HG02885 (cell line): Measurements from ENCODE around the gene DNAJB4.
"Not testable (repeated sequence)": the region's sequence is repeated elsewhere in the genome, so short reads cannot be mapped to it uniquely, and the experiment has no call there.

Experiments
- ATAC-seq: cut with Tn5 transposase; IDR thresholded peaks from one replicate; pipeline ENCODE4 v1.9.1; 2021; ENCODE audit warnings: mild to moderate bottlenecking; ENCODE audit not compliant: unreplicated experiment, poor library complexity

The DNAJB4 gene

DNA sequence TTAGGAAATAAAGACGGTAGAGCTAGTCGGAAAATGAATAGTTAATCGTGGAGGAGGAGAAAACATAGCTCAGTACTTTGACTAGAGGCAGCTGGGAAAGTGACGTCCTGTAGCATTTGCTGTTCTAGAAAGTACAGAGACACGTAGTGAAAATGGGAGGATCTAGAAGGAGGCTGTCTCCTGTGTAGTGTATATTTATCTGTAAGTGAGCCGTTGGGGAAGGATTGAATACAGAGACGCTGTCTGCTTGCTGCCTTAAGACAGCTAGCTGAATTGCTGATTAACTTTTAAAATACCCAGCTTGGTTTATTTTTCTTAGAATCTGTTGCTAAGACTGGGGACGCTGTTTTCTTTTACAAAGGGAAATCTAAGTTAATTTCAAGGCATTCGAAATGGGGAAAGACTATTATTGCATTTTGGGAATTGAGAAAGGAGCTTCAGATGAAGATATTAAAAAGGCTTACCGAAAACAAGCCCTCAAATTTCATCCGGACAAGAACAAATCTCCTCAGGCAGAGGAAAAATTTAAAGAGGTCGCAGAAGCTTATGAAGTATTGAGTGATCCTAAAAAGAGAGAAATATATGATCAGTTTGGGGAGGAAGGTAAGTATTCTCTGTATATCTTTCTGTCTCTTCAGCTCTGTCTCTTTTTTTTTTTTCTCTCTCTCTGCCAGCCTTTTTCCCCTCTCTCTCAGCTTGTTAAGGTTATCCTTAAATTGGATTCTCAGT is at the start of gene DNAJB4:
TSS of gene DNAJB4 (plus strand) at position 221 of the 729 bp plus-strand sequence. CDS start at position 393, 172 bp downstream.
- peak; percentile 98 for ATAC-seq

DNA sequence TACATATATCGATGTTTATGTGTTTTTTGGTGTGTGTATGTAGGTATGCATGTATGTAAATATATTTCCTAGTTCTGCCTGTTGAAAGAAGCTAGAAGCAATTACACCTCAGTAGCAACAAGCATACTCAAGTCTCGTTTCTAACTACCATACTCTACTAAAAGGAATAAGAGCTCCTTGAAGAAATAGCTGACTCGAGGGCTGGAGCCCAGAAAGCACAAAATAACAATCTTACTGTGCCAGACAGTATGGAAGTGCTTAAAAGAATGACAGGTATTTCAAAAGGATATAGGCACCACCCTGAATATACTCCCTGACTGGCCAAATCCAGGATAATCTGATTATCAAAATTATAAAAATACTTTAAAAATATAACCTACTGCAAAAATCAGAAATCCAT is 49.0 kb upstream of the DNAJB4 start:
- no peak for ATAC-seq

DNA sequence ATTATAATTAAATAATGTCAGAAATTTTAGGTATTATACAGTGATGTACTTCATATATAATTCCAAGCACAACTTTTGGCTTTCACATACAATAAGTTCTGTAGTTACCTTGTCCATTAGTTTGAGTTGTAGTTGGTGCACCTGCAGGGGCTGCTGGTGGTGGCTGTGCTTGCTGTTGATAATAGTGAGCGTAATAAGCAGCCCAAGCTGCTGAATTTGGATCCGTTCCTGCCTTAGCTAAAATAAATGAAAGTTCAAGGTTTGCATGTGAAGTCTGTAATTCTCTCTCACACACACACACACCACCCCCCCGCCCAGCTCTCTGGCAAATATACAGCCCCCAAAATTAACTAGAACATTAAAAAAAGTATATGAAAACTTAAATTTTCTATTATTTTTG is 48.3 kb upstream of the DNAJB4 start:
- no peak for ATAC-seq

DNA sequence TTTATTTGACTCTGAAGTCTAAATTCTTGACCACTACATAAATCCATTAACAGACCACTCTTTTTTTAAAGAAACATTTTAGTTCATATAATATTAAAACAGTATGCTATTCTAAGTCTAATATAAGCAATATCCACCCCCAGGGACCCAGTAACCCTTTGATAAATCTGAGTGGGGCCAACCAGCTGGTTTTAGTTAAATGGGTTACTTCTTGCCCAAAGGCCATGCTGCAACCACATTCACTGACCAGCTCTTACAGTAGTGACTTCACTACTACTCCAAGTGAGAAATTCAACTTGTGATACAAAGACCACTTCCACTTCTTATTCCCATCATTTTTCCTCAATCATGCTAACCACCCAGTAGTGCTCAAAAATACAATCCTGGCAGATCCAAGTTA is 46.3 kb upstream of the DNAJB4 start:
- ATAC-seq, result no peak

DNA sequence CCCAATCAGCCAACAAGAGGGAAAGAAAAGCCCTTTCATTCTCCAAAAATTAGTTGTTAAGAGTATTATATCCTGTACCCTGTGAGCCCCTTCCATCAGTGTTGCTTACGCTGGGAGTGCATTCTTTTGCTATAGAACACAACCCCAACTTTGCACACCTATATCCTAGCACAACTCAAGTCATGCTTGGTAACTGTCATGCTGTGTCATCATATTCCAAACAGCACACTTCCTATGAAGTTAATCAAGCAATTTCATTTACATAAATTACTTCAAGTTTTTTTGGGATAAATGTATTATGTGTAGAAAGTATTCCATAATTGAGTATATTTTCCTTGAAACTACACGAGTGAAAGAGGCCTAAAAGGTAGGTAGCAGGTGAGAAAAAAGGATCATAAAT is 45.9 kb upstream of the DNAJB4 start:
- no peak for ATAC-seq

DNA sequence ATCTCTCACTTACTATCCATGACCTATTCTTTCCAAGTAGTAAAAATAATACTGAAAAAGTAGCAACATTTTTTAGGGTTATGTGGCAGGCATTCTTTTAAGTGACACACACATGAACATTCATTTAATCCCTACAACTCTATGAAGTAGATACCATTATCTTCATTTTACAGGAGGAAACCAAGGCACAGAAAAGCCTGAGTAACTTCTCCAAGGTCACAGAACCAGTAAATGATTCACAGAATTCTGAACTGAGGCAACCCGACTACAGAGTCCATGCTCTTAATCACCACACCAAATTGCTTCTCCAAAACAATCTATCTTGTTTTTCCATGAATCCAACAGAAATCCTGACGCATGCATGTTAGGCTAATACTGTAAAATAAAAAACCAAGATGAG is 43.3 kb upstream of the DNAJB4 start:
- no peak for ATAC-seq

DNA sequence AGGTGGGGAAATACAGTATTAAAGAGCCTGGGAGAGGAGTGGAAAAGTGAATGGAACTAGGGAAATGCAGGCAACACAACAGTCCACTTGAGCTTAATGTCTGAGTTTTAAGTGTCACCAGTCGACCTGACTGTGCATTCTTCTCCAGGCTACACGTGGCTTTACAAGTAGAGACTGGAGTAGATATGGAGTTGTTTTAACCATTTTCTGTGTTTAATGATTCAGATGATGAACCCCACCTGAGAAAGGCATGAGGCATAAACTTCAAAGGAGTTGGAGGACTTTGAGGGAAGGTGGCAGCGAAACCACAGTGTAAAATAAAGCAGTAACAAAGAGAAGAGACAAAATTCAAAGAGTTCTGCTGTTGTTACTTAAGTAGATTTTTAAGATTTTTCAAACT is 38.4 kb upstream of the DNAJB4 start:
- no peak for ATAC-seq

DNA sequence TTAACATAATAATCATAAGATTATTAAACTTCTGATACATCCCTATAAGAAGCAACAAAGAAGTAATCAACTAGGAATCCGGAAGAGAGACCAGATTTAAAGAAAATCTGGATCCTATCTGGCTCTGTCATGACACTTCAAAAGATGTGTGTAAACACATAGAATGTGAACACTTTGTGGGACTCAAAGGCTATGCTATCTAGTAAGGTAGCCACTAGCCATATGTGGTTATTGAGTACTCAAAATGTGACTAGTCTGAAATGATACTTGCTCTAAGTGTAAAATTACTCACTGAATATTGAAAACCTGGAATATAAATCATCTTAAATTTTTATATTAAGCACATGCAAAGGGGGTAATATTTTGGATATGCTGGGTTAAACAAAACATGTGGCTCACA is 34.5 kb upstream of the DNAJB4 start:
- no peak for ATAC-seq

DNA sequence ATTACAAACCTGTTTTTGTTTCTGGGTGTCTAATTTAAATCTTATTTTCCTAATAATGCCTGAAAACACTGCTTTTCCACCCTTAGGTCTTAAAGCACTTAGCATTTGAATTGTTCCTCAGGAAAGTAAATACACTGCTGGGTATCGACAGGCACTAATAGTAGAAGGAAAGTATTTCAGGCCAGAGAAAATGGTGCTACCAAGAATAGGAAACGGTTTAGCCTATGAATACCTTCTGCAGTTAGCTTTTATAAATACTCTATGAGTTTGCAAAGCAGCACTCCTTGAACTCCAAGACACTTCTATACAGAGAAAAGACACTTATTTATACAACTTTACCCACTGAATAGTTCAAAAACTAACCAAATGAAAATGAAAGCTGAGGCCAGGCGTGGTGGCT is 32.7 kb upstream of the DNAJB4 start:
- no peak for ATAC-seq

DNA sequence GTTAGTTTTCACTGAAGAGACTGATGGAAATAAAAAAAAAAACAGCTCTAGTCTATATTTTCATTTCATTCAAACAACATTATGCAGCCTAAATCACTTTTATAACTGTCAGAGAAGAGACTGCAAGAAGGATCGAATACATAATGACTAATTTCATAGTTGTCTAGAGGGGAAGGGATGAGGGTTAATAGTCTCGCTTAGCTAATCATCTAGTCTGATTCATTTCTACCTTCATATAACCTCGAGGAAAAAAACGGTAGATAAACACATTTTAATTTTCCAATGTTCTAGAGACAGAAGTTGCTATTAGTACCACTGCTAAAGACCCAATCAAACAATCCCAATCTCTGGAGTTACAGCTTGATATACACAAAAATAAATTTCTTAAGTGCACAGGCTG is 29.4 kb upstream of the DNAJB4 start:
- no peak for ATAC-seq

DNA sequence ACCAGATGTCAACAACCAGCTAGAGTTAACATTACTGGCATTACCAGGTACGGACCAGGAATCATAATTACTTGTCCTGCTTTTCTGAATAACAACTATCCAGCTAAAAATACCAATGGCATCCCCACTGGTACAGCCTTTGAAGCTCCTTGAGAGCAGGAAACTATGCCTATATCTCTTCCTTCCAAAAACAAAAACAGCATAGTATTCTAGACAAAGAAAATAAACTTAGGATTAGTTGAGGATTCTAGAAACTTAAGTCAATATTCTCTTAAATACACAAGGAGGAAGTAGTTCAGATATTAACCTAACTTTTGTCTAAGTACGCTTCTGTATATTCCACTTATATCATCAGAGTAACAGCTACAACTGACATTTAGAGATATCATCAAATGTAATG is 28.8 kb upstream of the DNAJB4 start:
- ATAC-seq, result no peak

DNA sequence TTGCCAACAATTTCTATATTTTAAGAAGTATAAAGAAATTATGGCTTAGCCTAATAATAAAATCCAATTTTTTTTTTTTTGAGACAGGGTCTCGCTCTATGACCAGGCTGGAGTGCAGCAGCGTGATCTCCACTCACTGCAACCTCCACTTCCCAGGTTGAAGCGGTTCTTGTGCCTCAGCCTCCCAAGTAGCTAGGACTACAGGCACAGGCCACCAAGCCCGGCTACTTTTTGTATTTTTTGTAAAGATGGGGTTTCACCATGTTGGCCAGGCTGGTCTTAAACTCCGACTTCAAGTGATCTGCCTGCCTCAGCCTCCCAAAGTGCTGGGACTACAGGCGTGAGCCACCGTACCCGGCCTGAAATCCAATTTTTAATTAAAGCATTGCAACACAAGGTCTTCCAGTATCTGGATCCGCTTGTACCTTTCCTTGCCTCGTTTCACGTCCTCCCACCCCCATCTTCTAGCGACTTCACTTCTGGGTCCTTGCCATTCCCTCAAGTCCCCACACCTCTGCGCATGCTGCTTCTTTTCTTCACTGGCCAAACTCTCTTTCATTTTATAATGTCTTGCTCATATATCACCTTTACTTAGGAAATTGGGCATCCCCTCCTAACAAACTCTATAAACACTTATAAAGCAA is 28.2 kb upstream of the DNAJB4 start:
- ATAC-seq, result no peak

DNA sequence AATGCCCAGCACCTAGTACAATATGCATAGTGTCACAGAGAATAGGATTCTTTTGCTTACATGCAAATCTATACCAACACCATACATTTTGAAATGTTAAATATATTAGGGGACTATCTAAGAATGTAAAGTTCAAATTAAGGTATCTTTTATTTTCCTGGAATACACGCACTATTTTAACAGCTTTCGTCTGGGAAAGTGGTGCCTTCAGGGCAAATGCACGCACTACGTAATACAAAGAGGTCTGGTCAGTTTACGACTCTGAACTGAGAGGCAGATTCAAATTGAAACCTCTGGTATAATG is 26.8 kb upstream of the DNAJB4 start:
- ATAC-seq, result no peak

DNA sequence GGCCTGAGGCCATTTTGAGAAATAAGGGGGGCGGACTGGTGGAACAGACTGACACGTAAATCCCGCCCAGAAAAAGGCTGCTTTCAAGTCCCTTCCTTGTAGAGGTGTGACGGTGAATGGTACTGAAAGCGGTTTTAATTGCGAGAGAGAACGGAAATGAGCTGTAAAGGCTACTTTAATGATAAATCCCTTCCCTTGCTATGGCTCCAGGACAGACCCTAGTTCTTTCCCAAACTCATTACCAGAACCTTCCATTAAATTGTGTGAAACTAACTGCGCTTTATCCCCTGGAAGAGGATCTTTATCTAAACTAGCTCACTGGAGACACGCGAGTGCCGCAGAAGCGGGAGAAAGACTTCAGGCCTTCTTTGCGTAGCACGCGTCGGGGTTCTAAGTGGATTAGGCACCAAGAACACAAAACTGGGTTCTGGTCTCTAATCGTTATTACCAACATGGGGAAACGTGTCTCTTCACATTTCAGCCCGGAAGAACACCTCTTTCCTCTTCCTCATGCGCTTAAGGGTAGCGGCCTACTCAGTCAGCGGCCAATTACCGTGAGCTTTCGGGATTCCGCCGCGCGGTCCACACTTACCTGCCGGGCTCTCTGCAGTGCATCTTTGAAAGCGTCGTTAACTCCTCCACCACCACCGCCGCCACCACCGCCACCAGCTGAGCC is 26.3 kb upstream of the DNAJB4 start:
- ATAC-seq, result peak; percentile 69

DNA sequence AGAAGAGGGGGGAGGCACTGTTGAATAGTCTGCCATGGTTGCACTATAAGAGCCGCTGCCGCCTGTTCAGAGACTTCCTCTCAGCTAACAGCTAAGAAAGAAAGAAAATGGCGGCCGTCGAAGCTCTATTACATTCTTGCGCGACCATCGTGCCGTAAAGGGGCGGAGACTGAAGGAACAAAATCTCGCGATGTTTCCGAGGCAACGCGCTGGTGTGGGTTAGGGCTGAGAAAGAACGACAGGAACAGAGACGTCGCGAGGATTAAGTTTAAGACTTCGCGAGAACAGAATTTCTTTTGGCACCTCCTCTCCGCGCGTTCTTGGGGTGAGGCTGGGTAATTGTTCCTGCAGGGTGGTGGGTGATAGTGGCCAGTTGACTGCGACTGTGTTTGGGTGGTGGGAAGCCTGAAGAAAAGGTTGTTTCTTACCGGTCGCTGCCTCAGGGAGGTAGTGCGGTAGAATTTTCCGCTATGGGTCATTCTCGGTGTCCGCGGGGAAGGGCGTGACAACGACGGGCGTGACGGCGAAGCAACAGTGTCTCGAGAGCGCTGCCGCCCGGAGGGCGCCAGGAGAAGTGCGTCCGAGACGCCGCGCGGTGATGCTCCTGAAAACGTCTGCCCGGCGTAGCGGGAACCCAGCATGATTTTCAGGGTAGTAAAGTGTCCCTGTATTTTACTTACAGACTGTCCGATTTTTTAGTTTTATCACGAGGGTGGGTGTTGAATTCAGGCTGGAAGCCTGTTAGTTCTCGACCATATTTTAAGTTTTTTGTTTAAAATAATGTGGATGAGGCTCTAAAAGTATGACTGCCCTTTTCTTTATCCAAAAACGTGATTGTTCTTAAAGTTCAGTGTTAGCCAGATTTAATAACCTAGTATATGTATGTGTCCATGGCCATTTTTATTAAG is 25.5 kb upstream of the DNAJB4 start, which contains the start of gene FUBP1:
TSS of gene FUBP1 (minus strand) at position 104 of the 908 bp plus-strand sequence. CDS start at position 36, 68 bp downstream.
- peak; percentile 73 for ATAC-seq

DNA sequence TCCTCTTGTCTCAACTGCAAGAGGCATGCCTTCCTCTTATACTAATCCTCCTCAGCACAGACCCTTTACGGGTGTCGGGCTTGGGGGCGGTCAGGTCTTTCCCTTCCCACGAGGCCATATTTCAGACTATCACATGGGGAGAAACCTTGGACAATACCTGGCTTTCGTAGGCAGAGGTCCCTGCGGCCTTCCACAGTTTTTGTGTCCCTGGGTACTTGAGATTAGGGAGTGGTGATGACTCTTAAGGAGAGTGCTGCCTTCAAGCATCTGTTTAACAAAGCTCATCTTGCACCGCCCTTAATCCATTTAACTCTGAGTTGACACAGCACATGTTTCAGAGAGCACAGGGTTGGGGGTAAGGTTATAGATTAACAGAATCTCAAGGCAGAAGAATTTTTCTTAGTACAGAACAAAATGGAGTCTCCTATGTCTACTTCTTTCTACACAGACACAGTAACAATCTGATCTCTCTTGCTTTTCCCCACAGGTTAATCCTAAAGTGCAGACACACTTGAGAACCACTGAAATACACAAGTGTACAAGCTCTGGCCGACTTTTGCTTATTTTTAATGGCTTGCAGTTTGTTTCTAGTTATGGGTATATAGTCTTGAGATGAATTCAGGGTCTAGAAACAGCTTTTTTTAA is 21.3 kb upstream of the DNAJB4 start:
- ATAC-seq, result not testable (repeated sequence)

DNA sequence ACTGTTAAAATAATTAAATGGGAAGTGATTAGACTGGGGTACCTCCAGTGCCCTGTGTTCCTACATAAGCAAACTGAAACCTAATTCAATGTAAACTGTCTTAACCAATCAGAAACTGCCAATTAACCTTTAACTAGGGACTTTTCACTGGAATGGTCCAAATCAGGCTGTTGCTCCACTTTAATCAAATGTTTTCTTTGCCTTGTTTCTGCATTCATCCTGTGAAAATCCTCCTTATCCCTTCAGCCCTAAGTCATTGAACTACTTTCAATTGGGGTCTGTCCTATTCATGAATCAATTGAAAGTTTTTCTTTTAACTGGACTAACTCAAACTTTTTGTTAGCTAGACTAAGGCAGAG is 20.8 kb upstream of the DNAJB4 start:
- no peak for ATAC-seq

DNA sequence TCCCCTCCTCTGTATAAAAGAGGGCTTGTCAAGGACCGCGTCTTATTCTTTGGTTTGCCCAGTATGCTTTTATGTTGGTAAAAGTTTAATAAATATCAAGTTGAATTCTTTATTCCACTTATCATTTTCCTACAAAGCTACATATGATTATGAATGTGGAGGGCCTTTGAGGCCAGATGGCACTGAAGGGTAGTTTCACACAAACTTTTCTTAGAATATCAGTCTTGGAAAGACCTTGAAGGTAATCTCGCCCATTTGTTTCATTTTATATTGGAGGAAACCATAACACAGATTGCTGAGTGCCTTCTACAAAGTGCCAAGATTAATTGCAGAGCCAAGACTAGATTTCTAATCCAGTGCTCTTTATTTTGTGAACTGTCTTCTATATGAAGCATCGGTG is 20.1 kb upstream of the DNAJB4 start:
- ATAC-seq, result no peak

DNA sequence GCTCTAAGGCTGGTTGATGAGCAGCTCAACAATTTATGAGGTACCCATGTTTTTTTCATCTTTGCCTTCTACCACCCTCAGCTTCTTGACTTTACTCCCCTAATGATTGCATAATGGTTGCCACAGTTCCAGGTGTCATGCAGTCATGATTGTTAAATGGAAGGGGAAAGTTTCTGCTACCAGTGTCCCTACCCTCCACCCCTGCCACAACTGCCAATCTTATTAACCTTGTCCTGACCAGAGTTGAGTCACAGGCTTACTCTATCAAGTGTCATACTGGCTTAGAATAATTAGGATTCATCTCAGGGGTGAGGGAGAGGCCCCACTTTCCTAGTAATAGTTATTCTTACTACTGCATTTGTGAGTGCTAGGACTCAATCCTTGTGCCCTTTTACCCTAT is 17.9 kb upstream of the DNAJB4 start:
- no peak for ATAC-seq

DNA sequence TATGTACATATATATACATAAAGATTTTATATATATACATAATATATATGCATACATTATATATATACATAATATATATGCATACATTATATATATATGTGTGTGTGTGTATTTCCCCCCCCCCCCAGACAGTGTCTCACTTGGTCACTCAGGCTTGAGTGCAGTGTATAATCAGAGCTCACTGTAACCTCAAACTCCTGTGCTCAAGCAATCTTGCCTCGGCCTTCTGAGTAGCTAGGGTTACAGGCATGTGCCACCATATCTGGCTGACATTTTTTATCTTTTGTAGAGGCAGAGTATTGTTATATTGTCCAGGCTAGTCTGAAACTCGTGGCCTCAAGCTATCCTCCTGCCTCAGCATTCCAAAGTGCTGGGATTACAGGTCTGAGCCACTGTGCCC is 16.8 kb upstream of the DNAJB4 start:
- no peak for ATAC-seq
